K562 (cell line): ENCODE results near the gene SYMPK. TPM values are rescaled to one million over a fixed set of nuclear protein-coding genes. Genes with fewer than 3 reads are reported as not detected.

Experiments
- ATAC-seq: fragments of 200-7000 bp; cut with Tn5 transposase; 3 replicates; pipeline ENCODE4 v1.9.1; 2020; ENCODE audit warnings: moderate library complexity
- BruUV-seq: library from RNA; stranded (reverse); fragments of 400-500 nt; replicated peaks from 2 replicates; lab custom pipeline; 2021; lab: Mats Ljungman, UMichigan
- CTCF ChIA-PET: fragments of 300-600 bp; formaldehyde crosslinking; extraction: SDS; loops from one replicate; lab custom pipeline; 2021; ENCODE audit warnings: low intra/inter-chr PET ratio; lab: Yijun Ruan, JAX
- POLR2A ChIA-PET: fragments of 300-600, 350-650 bp; sonication (Branson Sonifier 250); formaldehyde crosslinking; extraction: SDS; loops from one replicate; lab custom pipeline; 2021; ENCODE audit warnings: antibody characterized with exemption, inconsistent platforms; lab: Yijun Ruan, JAX
- DNase-seq, 4 experiments: peaks; one replicate each; pipeline versions ENCODE4 v3.0.0 to v3.0.0-alpha.2; 2011 to 2018; ENCODE audit warnings: low spot score in 3 of 4, mixed read lengths in 3 of 4; ENCODE audit errors: extremely low read depth in 1 of 4
- FAIRE-seq: peaks from 2 replicates; lab custom pipeline; 2011; peaks lifted over from hg19 to GRCh38; lab: Jason Lieb, UNC
- H2AFZ ChIP-seq: 2 replicates; pipeline ENCODE4 v1.6.0; 2011; ENCODE audit warnings: low read depth, low read length, control low read depth, inconsistent platforms
- H3K27ac ChIP-seq: fragments of 200-600 bp; 3 replicates; pipeline ENCODE4 v1.8.0; 2011; ENCODE audit warnings: low read depth, mild to moderate bottlenecking, control low read depth, inconsistent platforms, low read length, moderate library complexity, mixed read lengths; ENCODE audit errors: extremely low read depth
- H3K27me3 ChIP-seq, 2 experiments: fragments of 300-600 bp in 1 of 2; 2 replicates in 1 of 2; 3 replicates in 1 of 2; pipeline versions ENCODE4 v1.6.0 to v1.8.0; 2011; ENCODE audit warnings: inconsistent platforms in 2 of 2, low read length in 2 of 2, mild to moderate bottlenecking in 1 of 2, mixed read lengths in 1 of 2, moderate library complexity in 1 of 2; ENCODE audit not compliant: control insufficient read depth in 2 of 2, insufficient read depth in 2 of 2
- H3K36me3 ChIP-seq: fragments of 300-600 bp; 3 replicates; pipeline ENCODE4 v1.8.0; 2011; ENCODE audit warnings: mild to moderate bottlenecking, low read length, inconsistent platforms; ENCODE audit not compliant: control insufficient read depth, insufficient read depth
- H3K4me1 ChIP-seq, 2 experiments: fragments of 200-600 bp in 1 of 2; replicated peaks in 1 of 2; 2 replicates in 1 of 2; 3 replicates in 1 of 2; pipeline versions ENCODE4 v1.5.1 to v1.8.0; 2011; ENCODE audit warnings: inconsistent platforms in 2 of 2, low read length in 2 of 2, mild to moderate bottlenecking in 1 of 2, mixed read lengths in 1 of 2, moderate library complexity in 1 of 2; ENCODE audit not compliant: control insufficient read depth in 2 of 2, insufficient read depth in 2 of 2
- H3K4me2 ChIP-seq: 2 replicates; pipeline ENCODE4 v1.6.1; 2011; ENCODE audit warnings: low read length, control low read depth, inconsistent platforms, mixed read lengths; ENCODE audit not compliant: insufficient read depth
- H3K4me3 ChIP-seq: fragments of 200-600 bp; sonication (generic), shearing (Covaris generic); 2 replicates; pipeline ENCODE4 v1.5.1; 2016; ENCODE audit warnings: control low read depth, inconsistent platforms
- H3K79me2 ChIP-seq: fragments of 200-600 bp; 3 replicates; pipeline ENCODE4 v1.8.0; 2011; ENCODE audit warnings: low read length, inconsistent platforms; ENCODE audit not compliant: control insufficient read depth, insufficient read depth
- H3K9ac ChIP-seq, 2 experiments: 2 replicates each; pipeline versions ENCODE4 v1.6.0 to v1.6.1; 2011; ENCODE audit warnings: low read depth in 2 of 2, low read length in 2 of 2, control low read depth in 1 of 2, inconsistent platforms in 1 of 2, mild to moderate bottlenecking in 1 of 2, mixed read lengths in 1 of 2; ENCODE audit not compliant: insufficient read depth in 1 of 2
- H3K9me1 ChIP-seq: one replicate; pipeline ENCODE4 v1.6.0; 2011; ENCODE audit warnings: inconsistent platforms, mild to moderate bottlenecking, low read length, moderate library complexity; ENCODE audit not compliant: control insufficient read depth, insufficient read depth
- H3K9me3 ChIP-seq: replicated peaks from 2 replicates; pipeline ENCODE4 v1.5.1; 2011; ENCODE audit warnings: low read depth, low read length, inconsistent platforms; ENCODE audit not compliant: control insufficient read depth, insufficient read depth
- H4K20me1 ChIP-seq: replicated peaks from 2 replicates; pipeline ENCODE4 v1.6.1; 2011; ENCODE audit warnings: low read length, inconsistent platforms, mixed read lengths; ENCODE audit not compliant: control insufficient read depth, insufficient read depth
- CAMTA2 ChIP-seq: fragments of 250-450 bp; sonication (Bioruptor Pico); conservative IDR thresholded peaks from 2 replicates; pipeline ENCODE4 v1.5.1; 2022
- CREBBP ChIP-seq: IDR thresholded peaks from one replicate; pipeline ENCODE4 v1.6.1; 2012; ENCODE audit warnings: low read depth, mild to moderate bottlenecking, control low read depth, inconsistent platforms, low read length
- KAT7 ChIP-seq: sonication (generic); formaldehyde crosslinking; IDR thresholded peaks from 2 replicates; pipeline ENCODE4 v1.8.0; 2022; ENCODE audit warnings: missing genetic modification reagents, mild to moderate bottlenecking, borderline replicate concordance
- NONO ChIP-seq, 2 experiments: fragments of 200-400 bp in 1 of 2; fragments of 450-650 bp in 1 of 2; formaldehyde crosslinking in 1 of 2; IDR thresholded peaks; 2 replicates each; pipeline ENCODE4 v1.6.1; 2017; ENCODE audit warnings: low read depth in 2 of 2, mild to moderate bottlenecking in 2 of 2, moderate library complexity in 2 of 2, low read length in 1 of 2
- POLR2G ChIP-seq: fragments of 200-400 bp; formaldehyde crosslinking; IDR thresholded peaks from 2 replicates; pipeline ENCODE4 v1.6.1; 2017; ENCODE audit warnings: low read depth, mild to moderate bottlenecking, antibody characterized with exemption, low read length, moderate library complexity
- PTTG1 ChIP-seq: fragments of 450-650 bp; IDR thresholded peaks from 2 replicates; pipeline ENCODE4 v1.6.1; 2016; ENCODE audit warnings: low read depth, mild to moderate bottlenecking, missing genetic modification characterization, missing compliant biosample characterization
- WGBS: fragments of 100-300 bp; shearing (Covaris generic); methylation state at CpG from one replicate; pipeline ENCODE4 v1.1.6; 2016; ENCODE audit warnings: low coverage, mixed read lengths; ENCODE audit not compliant: insufficient coverage; ENCODE audit errors: missing lambda C conversion rate; 5-methylcytosine and 5-hydroxymethylcytosine counted together
- in situ Hi-C: fragments of 300-500 bp; cut with MboI; formaldehyde crosslinking; loops from 4 replicates; pipeline ENCODE4 v1.15.0; 2018; ENCODE audit warnings: inconsistent platforms, mixed read lengths
- intact Hi-C: fragments of 100-400 bp; cut with micrococcal nuclease; formaldehyde crosslinking; loops from 2 replicates; pipeline ENCODE4 v1.14.2; 2022
- polyA plus RNA-seq, 8 experiments: library from polyadenylated mRNA; depleted of rRNA in 4 of 8; stranded (reverse) in 5 of 8; unstranded in 3 of 8; fragments of >200 nt; fragmentation: Nextera tagmentation in 2 of 8; fragmentation: Illumina TruSeq in 1 of 8; extraction: Ambion mirVana in 2 of 8; extraction: Trizol in 1 of 8; gene quantifications; 2 replicates each; pipeline versions ENCODE4 v1.2.1 to v1.2.3, GENCODE V29; 2011 to 2014; ENCODE audit warnings: inconsistent platforms in 1 of 8, missing spikeins in 1 of 8
- total RNA-seq, 7 experiments: library from RNA; depleted of rRNA in 6 of 7; stranded (reverse); fragments of >200 nt in 6 of 7; fragmentation: Illumina TruSeq in 2 of 7; extraction: Trizol in 2 of 7; gene quantifications; 2 replicates each; pipeline versions ENCODE4 v1.2.1 to v1.2.3, GENCODE V29; 2011 to 2021; ENCODE audit warnings: low replicate concordance in 1 of 7

SYMPK gene
- total and polyA plus RNA-seq, 9 of the 15 experiments (the other 6 are each of a cell fraction or from before 2014, with no cell fraction given): 0.73 to 95.5 (median 58.4) TPM

GRCh38 chr19:45821103-45821521 lies 41.8 kb downstream of the SYMPK start:
- BruUV-seq: no TSS peak
- Histone ChIP-seq H3K27me3 (no peaks in the 10 kb centered on the region), H3K79me2 (no peaks in the 10 kb centered on the region), H3K9me3 (no peaks in the 10 kb centered on the region), H3K9me1 (peaks cover 5% of the 10 kb centered on the region), H3K9ac (no peak overlapping the region), H3K4me2 (no peak overlapping the region), H4K20me1 (peaks cover 13% of the 10 kb centered on the region; the same call in 1 of the 2 replicates), H2AFZ (no peak overlapping the region), H3K4me1 (peaks cover 0 to 32% of the 10 kb centered on the region in 2 experiments; a peak in 3 of 5 replicates), H3K4me3 (no peak overlapping the region), H3K36me3 (peaks cover 67% of the 10 kb centered on the region; the same call in 2 of the 3 replicates), H3K27ac (no peak overlapping the region)
- DNase-seq (no peak), ATAC-seq (no peak), FAIRE-seq (no peak)
- in situ Hi-C loops: no loop called here
- 92% methylated on average over 4 of the region's 8 CpGs for WGBS
- ChIA-PET CTCF (no interaction called here), POLR2A (interaction anchor here (0.6 to 1.4 kb wide), 5 partner anchors 9 to 65 kb away, joined by 3 to 5 read pairs (median 3); partner anchors contain the start of gene IRF2BP1)
- intact Hi-C loops: no loop called here
- TF ChIP-seq CREBBP (no peak), PTTG1 (no peak), POLR2G (0 out of 2 replicates have a peak, but pooled peaks have one; percentile 47), NONO (IDR thresholded peaks at IDR 0.05; ENCODE audit: low read depth in 2 of 2, low read length in 1 of 2) (no peak), KAT7 (no peak), CAMTA2 (CRISPR knock-in tag) (no peak)
